HT-29 (cell line): ENCODE results near the gene COL6A5. TPM values are rescaled to one million over a fixed set of nuclear protein-coding genes. Genes with fewer than 3 reads are reported as not detected.

Experiments
- DNase-seq: peaks from one replicate; pipeline ENCODE4 v3.0.0-alpha.2; 2015; ENCODE audit warnings: low spot score
- total RNA-seq: library from RNA; depleted of rRNA; stranded (reverse); fragments of >200 nt; shearing (Covaris generic); gene quantifications from 2 replicates; pipeline ENCODE4 v1.2.3, GENCODE V29; 2014; rRNA removed

COL6A5 gene
- total RNA-seq, 1 experiment from 2014 or later = not detected

- DNase-seq = no peak
Observed at GRCh38 chr3:130516645-130517512, 171.4 kb downstream of the COL6A5 start, which contains the start of gene COL6A6. COL6A6 (plus strand) TSS chr3:130517177; CDS start chr3:130560365, 43,188 bp downstream.

- DNase-seq = no peak
Observed at GRCh38 chr3:130517602-130518001, 172.1 kb downstream of the COL6A5 start.

GRCh38 chr3:130519754-130520153, 174.3 kb downstream of the COL6A5 start:
- DNase-seq = no peak

GRCh38 chr3:130522399-130522798, 176.9 kb downstream of the COL6A5 start:
- no peak for DNase-seq

- no peak for DNase-seq
Observed at GRCh38 chr3:130527426-130527825, 182.0 kb downstream of the COL6A5 start.

GRCh38 chr3:130528120-130528519, 182.6 kb downstream of the COL6A5 start:
- no peak for DNase-seq

- no peak for DNase-seq
Observed at GRCh38 chr3:130529486-130530215, 184.2 kb downstream of the COL6A5 start.

- DNase-seq = no peak
Observed at GRCh38 chr3:130533247-130533646, 187.8 kb downstream of the COL6A5 start.

Other genes with a start within 250 kb of the COL6A5 start
- not detected in 2 replicates for gene COL6A6, start 171.5 kb downstream of the COL6A5 start, total RNA-seq